ENCODE measurements around the gene SEMA4C.

- TF ChIP-seq SMC3 (conservative IDR thresholded peaks at IDR 0.05; ENCODE audit: poor library complexity) (no peak), MXI1 (conservative IDR thresholded peaks at IDR 0.05; ENCODE audit: poor library complexity, severe bottlenecking) (no peak), EZH2 (IDR thresholded peaks at IDR 0.05; ENCODE audit: borderline replicate concordance, insufficient read depth, low read length, poor library complexity, severe bottlenecking) (no peak), REST (IDR thresholded peaks at IDR 0.05; ENCODE audit: borderline replicate concordance) (no peak), CTCF (IDR thresholded peaks at IDR 0.05; ENCODE audit: poor library complexity, severe bottlenecking) (no peak), TAF1 (IDR thresholded peaks at IDR 0.05; ENCODE audit: low read depth) (no peak), EP300 (conservative IDR thresholded peaks at IDR 0.05; ENCODE audit: poor library complexity, severe bottlenecking) (no peak)
Observed at GRCh38 chr2:96897491-96898134, 27.7 kb upstream of the SEMA4C start.

Data from neural cell (in vitro differentiated cells).